Endodermal cell (in vitro differentiated cells): ENCODE data around the gene KIF26A. TPM values are rescaled to one million over a fixed set of nuclear protein-coding genes. Genes with fewer than 3 reads are reported as not detected.

Experiments used
- DNase-seq: peaks from one replicate; pipeline ENCODE4 v3.0.0-alpha.2; 2017
- H3K27ac ChIP-seq: 2 replicates; pipeline ENCODE4 v1.5.1; 2013; ENCODE audit warnings: mild to moderate bottlenecking, low read depth, low read length, moderate library complexity
- H3K27me3 ChIP-seq: 2 replicates; pipeline ENCODE4 v1.6.1; 2013; ENCODE audit warnings: mild to moderate bottlenecking, low read length, moderate library complexity; ENCODE audit not compliant: insufficient read depth, control insufficient read depth, poor library complexity, severe bottlenecking
- H3K36me3 ChIP-seq: 2 replicates; pipeline ENCODE4 v1.7.0; 2013; ENCODE audit warnings: mild to moderate bottlenecking, low read length, moderate library complexity; ENCODE audit not compliant: control insufficient read depth, insufficient read depth
- H3K4me1 ChIP-seq: one replicate; pipeline ENCODE4 v1.7.0; 2013; ENCODE audit warnings: low read length; ENCODE audit not compliant: control insufficient read depth, insufficient read depth
- H3K4me3 ChIP-seq: 2 replicates; pipeline ENCODE4 v1.5.1; 2013; ENCODE audit warnings: mild to moderate bottlenecking, low read length, moderate library complexity
- H3K9ac ChIP-seq: 2 replicates; pipeline ENCODE4 v1.6.1; 2013; ENCODE audit warnings: mild to moderate bottlenecking, low read length, moderate library complexity; ENCODE audit not compliant: poor library complexity, severe bottlenecking; ENCODE audit errors: extremely low read depth
- H3K9me3 ChIP-seq: 2 replicates; pipeline ENCODE4 v1.6.1; 2013; ENCODE audit warnings: mild to moderate bottlenecking, low read length, moderate library complexity; ENCODE audit not compliant: control insufficient read depth
- H3K27ac Mint-ChIP-seq: 2 replicates; pipeline ENCODE4 v1.8.0; 2020; ENCODE audit warnings: mixed read lengths
- H3K27me3 Mint-ChIP-seq: 2 replicates; pipeline ENCODE4 v1.8.0; 2021; ENCODE audit warnings: mild to moderate bottlenecking, mixed read lengths; ENCODE audit not compliant: insufficient read depth
- H3K36me3 Mint-ChIP-seq: 2 replicates; pipeline ENCODE4 v1.8.0; 2020; ENCODE audit warnings: low read depth, mixed read lengths
- H3K4me1 Mint-ChIP-seq: 2 replicates; pipeline ENCODE4 v1.8.0; 2020; ENCODE audit warnings: mixed read lengths
- H3K4me3 Mint-ChIP-seq: 2 replicates; pipeline ENCODE4 v1.8.0; 2020; ENCODE audit warnings: mild to moderate bottlenecking, moderate library complexity, mixed read lengths
- H3K9me3 Mint-ChIP-seq: 2 replicates; pipeline ENCODE4 v1.8.0; 2020; ENCODE audit warnings: mild to moderate bottlenecking, mixed read lengths
- CTCF ChIP-seq: fragments of 200-600 bp; sonication (generic); conservative IDR thresholded peaks from 2 replicates; pipeline ENCODE4 v1.5.0; 2021; ENCODE audit warnings: antibody characterized with exemption, mild to moderate bottlenecking
- WGBS, 2 experiments: methylation state at CpG; one replicate each; pipeline versions ENCODE4 v1.1.5 to v1.1.7; 2013; ENCODE audit warnings: missing lambda C conversion rate in 2 of 2, mixed read lengths in 1 of 2; ENCODE audit not compliant: insufficient coverage in 1 of 2, insufficient read length in 1 of 2; 5-methylcytosine and 5-hydroxymethylcytosine counted together
- total RNA-seq, 2 donors: library from RNA; stranded (reverse); fragmentation: NEBNext Ultra II Directional in 1 of 2; extraction: Animal tissue kit (Norgen Biotek cat#: 25700) in 1 of 2; gene quantifications; 2 replicates in 1 of 2; 3 replicates in 1 of 2; pipeline ENCODE4 v1.2.1, GENCODE V29; 2021

The KIF26A gene
- total RNA-seq, 2 donors from 2014 or later, result 36.7 to 54.8 TPM

GRCh38 chr14:104137297-104138097 lies 890 bp upstream of the KIF26A start:
- no peak overlapping the region for H3K9ac ChIP-seq
- peak; percentile 95 for DNase-seq
- H3K4me3 ChIP-seq, result peak overlapping the region; percentile 89
- peaks cover 42% of the 10 kb centered on the region for H3K27me3 Mint-ChIP-seq
- peaks cover 4% of the 10 kb centered on the region for H3K4me1 ChIP-seq
- 2% methylated on average over 51 to 88 of the region's 88 CpGs for WGBS, 2 experiments
- no peaks in the 10 kb centered on the region for H3K9me3 ChIP-seq
- H3K4me1 Mint-ChIP-seq, result peaks cover 16% of the 10 kb centered on the region
- no peaks in the 10 kb centered on the region for H3K36me3 Mint-ChIP-seq
- H3K9me3 Mint-ChIP-seq, result no peaks in the 10 kb centered on the region
- peak; percentile 97 for TF ChIP-seq CTCF
- no peak overlapping the region for H3K27ac ChIP-seq
- H3K4me3 Mint-ChIP-seq, result peak overlapping the region; percentile 49
- H3K27me3 ChIP-seq, result peaks cover 44% of the 10 kb centered on the region
- H3K36me3 ChIP-seq, result peaks cover 4% of the 10 kb centered on the region
- H3K27ac Mint-ChIP-seq, result no peak overlapping the region

DNA sequence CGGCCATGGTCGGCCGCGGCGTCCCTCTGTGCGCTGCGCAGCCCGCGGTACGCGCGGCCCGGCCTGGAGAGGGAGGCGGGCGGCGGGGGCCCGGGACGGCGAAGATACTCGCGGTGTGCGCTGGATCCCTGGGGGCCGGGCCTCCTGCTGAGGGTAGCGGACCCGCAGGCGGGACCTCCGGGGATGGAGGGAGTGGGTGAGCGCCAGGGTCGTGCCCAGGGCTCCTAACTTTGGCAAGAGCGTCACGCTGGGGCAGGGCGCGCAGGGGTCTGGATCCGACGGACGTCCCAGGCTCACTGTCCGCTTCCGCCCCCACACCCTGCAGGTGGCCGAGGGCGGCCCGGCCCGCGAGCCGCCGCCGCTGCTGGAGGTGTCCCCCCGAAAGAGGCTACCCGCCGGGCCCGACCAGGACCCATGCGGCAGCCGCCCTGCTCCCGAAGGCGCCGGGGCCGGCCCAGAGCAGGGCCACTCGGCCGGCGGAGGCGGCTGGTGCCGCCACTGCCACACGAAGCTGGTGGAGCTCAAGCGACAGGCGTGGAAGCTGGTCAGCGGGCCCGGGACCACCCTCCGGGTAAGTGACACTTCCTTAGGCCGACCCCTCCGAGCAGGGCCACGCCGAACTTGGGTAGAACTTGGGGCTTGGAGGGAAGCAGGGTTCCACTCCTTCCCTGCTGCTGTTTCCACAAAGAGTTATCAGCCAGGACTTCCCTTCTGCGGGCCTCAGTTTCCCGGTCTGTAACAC lies 502 bp downstream of the KIF26A start:
- peak; percentile 72 for DNase-seq
- Mint-ChIP-seq H3K27ac (no peak overlapping the region), H3K4me1 (peaks cover 16% of the 10 kb centered on the region), H3K27me3 (peaks cover 31% of the 10 kb centered on the region), H3K36me3 (peaks cover 7% of the 10 kb centered on the region), H3K9me3 (no peaks in the 10 kb centered on the region), H3K4me3 (peak overlapping the region; percentile 68)
- WGBS, 2 experiments, result 0% methylated on average over 22 to 73 of the region's 73 CpGs
- peak overlapping the region; percentile 89 for H3K4me3 ChIP-seq
- peaks cover 4% of the 10 kb centered on the region for H3K4me1 ChIP-seq
- TF ChIP-seq CTCF, result no peak
- H3K27ac ChIP-seq, result no peak overlapping the region
- H3K27me3 ChIP-seq, result peaks cover 34% of the 10 kb centered on the region
- H3K9me3 ChIP-seq, result no peaks in the 10 kb centered on the region
- H3K36me3 ChIP-seq, result peaks cover 4% of the 10 kb centered on the region
- H3K9ac ChIP-seq, result peak overlapping the region; percentile 20

DNA sequence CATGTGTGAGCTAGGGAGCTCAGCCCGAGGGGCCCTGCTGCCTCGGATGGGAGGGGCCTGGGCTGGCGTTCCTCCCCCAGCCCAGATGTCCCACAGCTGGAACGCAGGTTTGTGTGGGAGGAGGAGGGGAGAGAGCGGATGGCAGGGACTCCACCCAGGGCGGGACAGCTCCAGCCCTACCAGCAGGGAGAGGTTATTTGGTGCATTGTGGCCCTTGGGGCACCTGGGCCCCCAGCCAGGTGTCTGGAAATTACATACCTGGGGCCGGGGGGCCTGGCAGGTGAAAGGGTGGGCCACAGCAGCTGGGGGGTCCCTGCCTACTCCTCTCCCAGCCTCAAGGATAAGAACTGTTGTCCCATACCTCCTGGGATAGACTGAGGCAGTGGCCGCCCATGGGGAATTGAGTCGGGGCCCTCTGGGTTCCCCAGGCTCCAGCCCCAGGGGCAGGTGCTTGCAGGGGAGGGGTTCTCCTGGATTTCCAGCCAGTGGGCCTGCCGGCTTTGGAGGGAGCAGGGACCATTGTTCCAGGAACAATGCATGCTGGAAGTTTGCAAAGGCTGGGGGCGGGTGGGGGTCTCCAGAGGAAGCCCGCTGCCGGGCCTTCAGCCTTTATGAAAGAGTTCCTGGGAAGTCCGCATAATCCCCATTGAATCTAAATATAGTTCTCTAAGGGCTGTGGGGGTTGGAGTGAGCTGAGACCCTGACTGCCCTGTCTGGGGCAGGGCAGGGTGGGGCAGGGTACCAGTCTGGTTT lies 1.2 kb downstream of the KIF26A start:
- H3K36me3 ChIP-seq, result peaks cover 4% of the 10 kb centered on the region
- H3K27me3 ChIP-seq, result peaks cover 26% of the 10 kb centered on the region
- H3K4me1 Mint-ChIP-seq, result peaks cover 16% of the 10 kb centered on the region
- H3K9ac ChIP-seq, result no peak overlapping the region
- DNase-seq, result peak; percentile 53
- peaks cover 4% of the 10 kb centered on the region for H3K4me1 ChIP-seq
- H3K27ac ChIP-seq, result no peak overlapping the region
- H3K4me3 Mint-ChIP-seq, result peak overlapping the region; percentile 68
- WGBS, 2 experiments, result 9 to 14% methylated on average over 6 to 14 of the region's 14 CpGs
- no peak for TF ChIP-seq CTCF
- no peaks in the 10 kb centered on the region for H3K9me3 Mint-ChIP-seq
- peaks cover 7% of the 10 kb centered on the region for H3K36me3 Mint-ChIP-seq
- no peaks in the 10 kb centered on the region for H3K9me3 ChIP-seq
- H3K4me3 ChIP-seq, result peak overlapping the region; percentile 89
- H3K27ac Mint-ChIP-seq, result no peak overlapping the region
- H3K27me3 Mint-ChIP-seq, result peaks cover 25% of the 10 kb centered on the region
